Osteoblast (primary cell): ENCODE data around the gene MNT. TPM values are rescaled to one million over a fixed set of nuclear protein-coding genes. Genes with fewer than 3 reads are reported as not detected.

Experiments
- DNase-seq: peaks from one replicate; pipeline ENCODE4 v3.0.0; 2011; ENCODE audit warnings: low spot score, mixed read lengths; ENCODE audit not compliant: insufficient read length; ENCODE audit errors: missing footprints
- H2AFZ ChIP-seq: 2 replicates; pipeline ENCODE4 v1.6.0; 2011; ENCODE audit warnings: mild to moderate bottlenecking, low read length
- H3K27ac ChIP-seq: 2 replicates; pipeline ENCODE4 v1.5.1; 2011; ENCODE audit warnings: mild to moderate bottlenecking, low read depth, low read length, moderate library complexity
- H3K27me3 ChIP-seq: 2 replicates; pipeline ENCODE4 v1.6.0; 2012; ENCODE audit warnings: mild to moderate bottlenecking, control low read depth, inconsistent platforms, low read length, moderate library complexity; ENCODE audit not compliant: insufficient read depth
- H3K36me3 ChIP-seq: 2 replicates; pipeline ENCODE4 v1.5.1; 2011; ENCODE audit warnings: mild to moderate bottlenecking, low read length, control low read depth, moderate library complexity; ENCODE audit not compliant: insufficient read depth
- H3K4me1 ChIP-seq: 2 replicates; pipeline ENCODE4 v1.5.1; 2011; ENCODE audit warnings: mild to moderate bottlenecking, low read length, control low read depth, moderate library complexity; ENCODE audit not compliant: insufficient read depth
- H3K4me2 ChIP-seq: 2 replicates; pipeline ENCODE4 v1.6.0; 2011; ENCODE audit warnings: mild to moderate bottlenecking, low read length; ENCODE audit not compliant: insufficient read depth
- H3K4me3 ChIP-seq: fragments of 200-600 bp; sonication (generic); 3 replicates; pipeline ENCODE4 v1.5.1; 2012; ENCODE audit warnings: mild to moderate bottlenecking, low read length, inconsistent platforms; ENCODE audit not compliant: insufficient read depth
- H3K79me2 ChIP-seq: 2 replicates; pipeline ENCODE4 v1.6.0; 2012; ENCODE audit warnings: mild to moderate bottlenecking, low read length, control low read depth, inconsistent platforms; ENCODE audit not compliant: insufficient read depth
- H3K9me3 ChIP-seq: 2 replicates; pipeline ENCODE4 v1.5.1; 2011; ENCODE audit warnings: low read depth, low read length, control low read depth
- H4K20me1 ChIP-seq: 2 replicates; pipeline ENCODE4 v1.6.0; 2012; ENCODE audit warnings: mild to moderate bottlenecking, low read length, control low read depth; ENCODE audit not compliant: insufficient read depth
- CTCF ChIP-seq: IDR thresholded peaks from 2 replicates; pipeline ENCODE4 v1.5.1; 2011; ENCODE audit warnings: mild to moderate bottlenecking, low read depth, low read length, moderate library complexity; ENCODE audit errors: extremely low read depth
- total RNA-seq: library from RNA; depleted of rRNA; stranded (reverse); fragments of >200 nt; gene quantifications from 2 replicates; pipeline ENCODE4 v1.2.3, GENCODE V29; 2012

MNT gene
- total RNA-seq, 1 donor = 12.3 TPM

GRCh38 chr17:2405247-2405926, 4.5 kb upstream of the MNT start:
- no peak overlapping the region for H3K4me3 ChIP-seq
- no peaks in the 10 kb centered on the region for H4K20me1 ChIP-seq
- H3K36me3 ChIP-seq = no peaks in the 10 kb centered on the region
- H3K9me3 ChIP-seq = no peaks in the 10 kb centered on the region
- peak overlapping the region; percentile 91 for H3K27ac ChIP-seq
- H3K4me1 ChIP-seq = peaks cover 46% of the 10 kb centered on the region
- no peak overlapping the region for H2AFZ ChIP-seq
- H3K4me2 ChIP-seq = peak overlapping the region; percentile 77
- H3K27me3 ChIP-seq = no peaks in the 10 kb centered on the region
- DNase-seq = peak; percentile 96
- peaks cover 3% of the 10 kb centered on the region for H3K79me2 ChIP-seq
- no peak for TF ChIP-seq CTCF

- Histone ChIP-seq H3K4me3 (no peak overlapping the region), H3K79me2 (peaks cover 21% of the 10 kb centered on the region), H3K27ac (no peak overlapping the region), H3K4me2 (no peak overlapping the region), H3K27me3 (no peaks in the 10 kb centered on the region), H4K20me1 (no peaks in the 10 kb centered on the region), H3K36me3 (no peaks in the 10 kb centered on the region), H3K4me1 (peaks cover 55% of the 10 kb centered on the region), H2AFZ (no peak overlapping the region), H3K9me3 (no peaks in the 10 kb centered on the region)
- DNase-seq = peak; percentile 69
- no peak for TF ChIP-seq CTCF
Measured at GRCh38 chr17:2403044-2403443, 2.2 kb upstream of the MNT start.

- TF ChIP-seq CTCF = no peak
- Histone ChIP-seq H4K20me1 (no peaks in the 10 kb centered on the region), H3K27me3 (no peaks in the 10 kb centered on the region), H3K4me3 (peak overlapping the region; percentile 69), H3K27ac (peak overlapping the region; percentile 72), H2AFZ (peak overlapping the region; percentile 31), H3K4me2 (peak overlapping the region; percentile 98), H3K36me3 (no peaks in the 10 kb centered on the region), H3K4me1 (peaks cover 56% of the 10 kb centered on the region), H3K9me3 (no peaks in the 10 kb centered on the region), H3K79me2 (peaks cover 26% of the 10 kb centered on the region)
- DNase-seq = peak; percentile 58
Measured at GRCh38 chr17:2402544-2402943, 1.7 kb upstream of the MNT start.

- DNase-seq = peak; percentile 99
- no peak for TF ChIP-seq CTCF
- H3K4me1 ChIP-seq = peaks cover 55% of the 10 kb centered on the region
Measured at GRCh38 chr17:2401426-2402221, 764 bp upstream of the MNT start.

More at GRCh38 chr17:2401426-2402221, 764 bp upstream of the MNT start:
- Histone ChIP-seq H2AFZ (peak overlapping the region; percentile 89), H4K20me1 (no peaks in the 10 kb centered on the region), H3K79me2 (peaks cover 30% of the 10 kb centered on the region), H3K27me3 (no peaks in the 10 kb centered on the region), H3K36me3 (no peaks in the 10 kb centered on the region), H3K4me2 (peak overlapping the region; percentile 98), H3K27ac (peak overlapping the region; percentile 100), H3K9me3 (no peaks in the 10 kb centered on the region), H3K4me3 (peak overlapping the region; percentile 98)
